WI38 (cell line): ENCODE measurements around the gene SIX1.

Source experiments
- H3K4me3 ChIP-seq: 2 replicates; pipeline ENCODE4 v1.5.1; 2011; ENCODE audit warnings: low read depth, mild to moderate bottlenecking, control low read depth, low read length
- TF ChIP-seq, protein P1 (sequence below): IDR thresholded peaks from 2 replicates; pipeline ENCODE4 v1.5.1; 2012; ENCODE audit warnings: low read depth, mild to moderate bottlenecking, control low read depth, low read length

SIX1 gene

GRCh38 chr14:60643463-60644314, 5.6 kb downstream of the SIX1 start:
- H3K4me3 ChIP-seq, result no peak overlapping the region
- TF ChIP-seq, protein P1, sequence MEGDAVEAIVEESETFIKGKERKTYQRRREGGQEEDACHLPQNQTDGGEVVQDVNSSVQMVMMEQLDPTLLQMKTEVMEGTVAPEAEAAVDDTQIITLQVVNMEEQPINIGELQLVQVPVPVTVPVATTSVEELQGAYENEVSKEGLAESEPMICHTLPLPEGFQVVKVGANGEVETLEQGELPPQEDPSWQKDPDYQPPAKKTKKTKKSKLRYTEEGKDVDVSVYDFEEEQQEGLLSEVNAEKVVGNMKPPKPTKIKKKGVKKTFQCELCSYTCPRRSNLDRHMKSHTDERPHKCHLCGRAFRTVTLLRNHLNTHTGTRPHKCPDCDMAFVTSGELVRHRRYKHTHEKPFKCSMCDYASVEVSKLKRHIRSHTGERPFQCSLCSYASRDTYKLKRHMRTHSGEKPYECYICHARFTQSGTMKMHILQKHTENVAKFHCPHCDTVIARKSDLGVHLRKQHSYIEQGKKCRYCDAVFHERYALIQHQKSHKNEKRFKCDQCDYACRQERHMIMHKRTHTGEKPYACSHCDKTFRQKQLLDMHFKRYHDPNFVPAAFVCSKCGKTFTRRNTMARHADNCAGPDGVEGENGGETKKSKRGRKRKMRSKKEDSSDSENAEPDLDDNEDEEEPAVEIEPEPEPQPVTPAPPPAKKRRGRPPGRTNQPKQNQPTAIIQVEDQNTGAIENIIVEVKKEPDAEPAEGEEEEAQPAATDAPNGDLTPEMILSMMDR, result no peak

- H3K4me3 ChIP-seq, result no peak overlapping the region
- TF ChIP-seq, protein P1, result no peak
These were observed 6.2 kb downstream of the SIX1 start for GRCh38 chr14:60643141-60643462.

- H3K4me3 ChIP-seq, result no peak overlapping the region
- TF ChIP-seq, protein P1, result no peak
These were observed 6.8 kb downstream of the SIX1 start for GRCh38 chr14:60642270-60643140.

GRCh38 chr14:60641742-60642269, 7.5 kb downstream of the SIX1 start:
- TF ChIP-seq, protein P1, result no peak
- no peak overlapping the region for H3K4me3 ChIP-seq

GRCh38 chr14:60640859-60641741, 8.2 kb downstream of the SIX1 start:
- TF ChIP-seq, protein P1, result no peak
- no peak overlapping the region for H3K4me3 ChIP-seq

DNA sequence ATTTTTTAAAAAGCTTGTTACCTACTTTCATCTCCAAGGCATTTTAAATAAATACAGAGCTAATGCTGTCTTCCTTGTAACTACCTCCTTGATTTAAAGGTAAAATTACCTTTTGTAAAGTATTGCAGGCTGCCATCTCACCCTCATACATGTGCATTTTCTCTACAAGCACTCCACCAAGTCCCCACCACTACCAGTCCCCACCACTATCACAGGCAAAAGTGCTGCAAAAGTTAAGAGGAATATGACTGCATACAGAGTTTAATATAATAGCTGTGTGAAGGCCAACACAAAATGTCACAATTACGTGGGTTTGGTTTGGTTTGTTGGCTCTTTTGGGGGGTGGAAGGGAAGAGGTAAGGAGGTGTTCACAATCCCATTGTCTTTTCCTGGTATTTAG, 9.6 kb downstream of the SIX1 start:
- TF ChIP-seq, protein P1, result no peak
- H3K4me3 ChIP-seq, result no peak overlapping the region
